Fibroblast of lung (primary cell): ENCODE data around the gene SERINC5.

Source experiments
- EZH2 ChIP-seq: IDR thresholded peaks from 2 replicates; pipeline ENCODE4 v1.5.1; 2012; ENCODE audit warnings: low read length, control low read depth, mild to moderate bottlenecking; ENCODE audit errors: missing control alignments
- TF ChIP-seq, protein P1 (sequence below), 2 donors: IDR thresholded peaks in 1 of 2; conservative IDR thresholded peaks in 1 of 2; 1 replicate in 1 of 2; 2 replicates in 1 of 2; pipeline ENCODE4 v1.5.1; 2011 to 2012; ENCODE audit warnings: low read length in 2 of 2, control low read depth in 1 of 2, inconsistent platforms in 1 of 2, low read depth in 1 of 2, mild to moderate bottlenecking in 1 of 2

GRCh38 chr5:80277191-80277590 lies 21.3 kb upstream of the SERINC5 start:
- TF ChIP-seq, protein P1, sequence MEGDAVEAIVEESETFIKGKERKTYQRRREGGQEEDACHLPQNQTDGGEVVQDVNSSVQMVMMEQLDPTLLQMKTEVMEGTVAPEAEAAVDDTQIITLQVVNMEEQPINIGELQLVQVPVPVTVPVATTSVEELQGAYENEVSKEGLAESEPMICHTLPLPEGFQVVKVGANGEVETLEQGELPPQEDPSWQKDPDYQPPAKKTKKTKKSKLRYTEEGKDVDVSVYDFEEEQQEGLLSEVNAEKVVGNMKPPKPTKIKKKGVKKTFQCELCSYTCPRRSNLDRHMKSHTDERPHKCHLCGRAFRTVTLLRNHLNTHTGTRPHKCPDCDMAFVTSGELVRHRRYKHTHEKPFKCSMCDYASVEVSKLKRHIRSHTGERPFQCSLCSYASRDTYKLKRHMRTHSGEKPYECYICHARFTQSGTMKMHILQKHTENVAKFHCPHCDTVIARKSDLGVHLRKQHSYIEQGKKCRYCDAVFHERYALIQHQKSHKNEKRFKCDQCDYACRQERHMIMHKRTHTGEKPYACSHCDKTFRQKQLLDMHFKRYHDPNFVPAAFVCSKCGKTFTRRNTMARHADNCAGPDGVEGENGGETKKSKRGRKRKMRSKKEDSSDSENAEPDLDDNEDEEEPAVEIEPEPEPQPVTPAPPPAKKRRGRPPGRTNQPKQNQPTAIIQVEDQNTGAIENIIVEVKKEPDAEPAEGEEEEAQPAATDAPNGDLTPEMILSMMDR (conservative IDR thresholded peaks at IDR 0.05 in 1 of 2, IDR thresholded peaks at IDR 0.05 in 1 of 2; ENCODE audit: low read depth in 1 of 2, low read length in 2 of 2), result no peak
- TF ChIP-seq EZH2, result no peak
